ENCODE results near the gene NR2F1-AS1.

Gene NR2F1-AS1

GRCh38 chr5:93371893-93372292 lies 209.1 kb downstream of the NR2F1-AS1 start:
- DNase-seq, result no peak

- no peak for DNase-seq
These were observed 216.6 kb downstream of the NR2F1-AS1 start for GRCh38 chr5:93364378-93364777.

- no peak for DNase-seq
These were observed 220.5 kb downstream of the NR2F1-AS1 start for GRCh38 chr5:93360436-93361088.

GRCh38 chr5:93359960-93360305 lies 221.1 kb downstream of the NR2F1-AS1 start:
- DNase-seq, result no peak
